NCI-H1930 (cell line): Measurements from ENCODE around the gene AGTRAP.

ENCODE experiments used
- DNase-seq, 2 experiments: peaks; one replicate each; lab custom pipeline; 2025; lab: John Stamatoyannopoulos, UW

AGTRAP gene

DNA sequence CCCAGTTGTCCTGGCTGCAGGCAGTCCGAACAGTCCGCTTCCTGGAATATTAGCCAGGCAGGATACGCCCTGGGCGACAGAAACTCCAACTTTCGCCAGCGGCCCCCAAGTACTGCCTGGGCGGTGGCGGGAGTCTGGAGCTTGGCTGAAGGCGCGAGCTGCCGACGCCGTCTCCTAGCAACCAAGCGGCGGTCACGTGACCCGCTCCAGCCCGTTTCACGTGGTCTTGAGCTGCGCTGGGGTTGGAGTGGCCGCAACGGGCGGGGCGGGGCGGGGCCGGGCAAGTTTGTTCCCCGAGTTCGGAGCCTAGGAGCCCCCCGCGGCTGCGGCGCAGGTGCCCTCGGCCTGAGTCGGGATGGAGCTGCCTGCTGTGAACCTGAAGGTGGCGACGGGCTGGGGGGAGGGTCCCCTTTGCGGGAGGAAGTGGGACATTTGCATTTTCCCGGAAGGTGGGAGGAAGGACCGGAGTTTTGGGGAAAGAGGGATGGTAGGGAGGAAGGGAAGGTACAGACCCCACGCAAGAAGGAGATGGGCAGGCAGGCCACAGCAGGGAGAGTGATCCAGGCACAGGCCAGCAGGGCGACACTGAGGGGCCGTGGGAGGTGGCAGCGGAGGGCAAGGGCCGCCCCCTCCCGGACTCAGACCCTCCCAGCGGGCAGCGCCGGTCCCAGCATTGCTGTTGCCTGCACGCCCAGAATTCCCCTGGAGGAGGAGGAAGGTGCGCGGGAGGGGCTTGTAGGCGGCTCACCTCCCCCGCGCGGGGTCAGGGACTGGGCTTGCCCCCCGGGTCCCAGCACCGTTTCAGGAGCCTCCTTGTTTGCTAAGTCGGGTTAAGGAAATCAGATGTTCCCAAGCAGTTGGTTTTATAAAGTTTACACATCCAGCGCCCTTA is at the start of gene AGTRAP:
TSS of gene AGTRAP (plus strand) at position 283 of the 892 bp plus-strand sequence. CDS start at position 356, 73 bp downstream.
- peak; percentile 76 to 89 for DNase-seq

DNA sequence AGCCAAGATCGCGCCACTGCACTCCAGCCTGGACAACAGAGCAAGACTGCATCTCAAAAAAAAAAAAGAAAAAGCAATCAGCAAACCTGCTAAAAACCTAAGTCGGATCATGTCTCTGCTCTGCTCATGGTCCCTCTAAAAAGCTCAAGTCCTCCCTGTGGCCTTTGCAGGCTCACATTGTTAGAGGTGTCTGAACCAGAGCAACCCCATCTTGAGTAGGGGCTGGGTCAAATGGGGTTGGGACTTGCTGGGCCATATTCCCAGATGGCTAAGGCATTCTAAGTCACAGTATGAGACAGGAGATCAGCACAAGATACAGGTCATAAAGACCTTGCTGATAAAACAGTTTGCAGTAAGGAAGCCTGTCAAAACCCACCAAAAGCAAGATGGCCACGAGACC is 47.4 kb upstream of the AGTRAP start:
- no peak for DNase-seq

DNA sequence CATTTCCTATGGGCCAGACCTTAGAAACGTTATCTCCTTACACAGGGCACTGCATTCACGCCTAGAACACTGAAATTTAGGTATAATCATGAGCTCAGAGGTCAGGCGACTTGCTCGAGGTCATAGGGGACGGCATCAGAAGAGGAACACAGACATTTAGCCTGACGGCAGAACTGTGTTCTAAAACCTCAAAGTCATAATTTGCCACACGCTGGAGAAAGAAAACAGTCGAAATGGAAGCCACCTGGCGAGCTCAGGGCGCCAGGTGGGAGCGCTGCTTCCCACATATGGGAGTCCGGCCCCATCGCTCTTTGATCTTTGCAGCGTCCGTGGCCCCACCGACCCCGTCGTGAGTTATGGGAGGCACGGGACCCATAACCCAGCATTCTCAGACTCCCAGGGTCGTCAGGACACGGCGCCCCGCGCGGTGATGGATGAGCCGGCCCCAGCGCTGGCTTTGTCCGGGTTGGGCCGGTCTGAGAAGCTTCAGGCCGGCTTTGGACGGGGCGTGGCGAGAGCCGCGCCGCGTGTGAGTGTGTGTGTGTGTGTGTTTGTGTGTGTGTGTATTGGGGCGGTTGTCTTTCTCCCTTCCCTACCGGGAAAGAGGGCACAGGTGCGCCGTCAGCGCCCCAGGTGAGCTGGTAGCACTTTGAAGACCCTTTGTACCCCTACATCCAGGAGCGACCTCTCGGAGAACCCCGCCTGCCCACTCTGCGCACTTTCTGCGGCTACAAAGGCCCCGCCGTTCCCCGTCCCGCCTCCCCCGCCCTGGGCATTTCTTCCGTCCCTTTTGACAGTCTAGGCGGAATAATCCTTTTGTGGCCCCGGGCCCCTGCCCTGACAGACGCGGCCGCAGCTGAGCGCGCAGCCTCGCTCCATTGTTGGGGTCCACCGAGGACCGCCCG is 45.3 kb upstream of the AGTRAP start:
- DNase-seq, result peak in 1 of 2 experiments; percentile 23

GRCh38 chr1:11691302-11691914 is 44.5 kb upstream of the AGTRAP start, which contains the start of gene DRAXIN:
DRAXIN (plus strand) TSS chr1:11691710; CDS start chr1:11706259, 14,549 bp downstream.
- DNase-seq, result peak; percentile 44 to 58

- no peak for DNase-seq
These were observed 43.8 kb upstream of the AGTRAP start for GRCh38 chr1:11691928-11692711.

- no peak for DNase-seq
These were observed 42.8 kb upstream of the AGTRAP start for GRCh38 chr1:11693024-11693590.

DNA sequence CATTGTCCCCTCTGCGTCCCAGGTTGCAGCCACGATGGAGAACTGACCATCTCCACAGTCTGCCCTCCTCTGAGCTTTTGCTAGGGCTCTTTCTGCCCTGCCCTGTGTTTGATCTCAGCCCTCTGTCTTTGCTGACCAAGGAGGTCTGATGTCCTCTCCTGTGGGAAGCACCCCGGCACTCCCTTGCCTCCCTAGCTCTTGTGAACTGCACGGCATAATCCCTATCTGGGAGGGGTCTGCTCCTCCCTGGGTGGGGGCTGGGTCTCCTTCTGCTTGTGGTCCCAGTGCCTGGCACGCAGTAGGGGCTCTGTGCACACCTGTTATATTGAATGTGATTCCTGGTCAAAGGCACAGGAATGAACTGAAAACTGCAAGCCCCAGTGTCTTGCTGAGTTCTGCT is 42.0 kb upstream of the AGTRAP start:
- no peak for DNase-seq

DNA sequence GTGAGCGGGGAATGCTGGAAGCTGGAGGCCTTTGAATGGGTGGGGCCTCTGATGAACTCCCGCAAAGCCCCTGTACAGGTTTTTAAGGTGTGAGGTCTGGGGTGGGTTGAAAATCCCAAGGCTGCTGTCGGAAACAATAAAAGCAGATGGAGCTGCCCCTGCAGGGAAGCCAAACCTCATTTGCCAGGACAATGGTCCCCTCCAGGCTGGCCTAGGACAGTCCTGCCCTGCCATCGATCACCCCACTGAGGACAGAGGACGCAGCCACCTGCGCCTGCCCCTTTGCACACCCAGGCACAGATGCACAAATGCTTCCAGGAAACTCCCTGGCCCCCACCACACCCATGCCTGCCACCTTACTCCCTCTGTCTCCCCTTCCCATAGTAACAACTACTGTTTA is 40.1 kb upstream of the AGTRAP start:
- DNase-seq, result no peak

DNA sequence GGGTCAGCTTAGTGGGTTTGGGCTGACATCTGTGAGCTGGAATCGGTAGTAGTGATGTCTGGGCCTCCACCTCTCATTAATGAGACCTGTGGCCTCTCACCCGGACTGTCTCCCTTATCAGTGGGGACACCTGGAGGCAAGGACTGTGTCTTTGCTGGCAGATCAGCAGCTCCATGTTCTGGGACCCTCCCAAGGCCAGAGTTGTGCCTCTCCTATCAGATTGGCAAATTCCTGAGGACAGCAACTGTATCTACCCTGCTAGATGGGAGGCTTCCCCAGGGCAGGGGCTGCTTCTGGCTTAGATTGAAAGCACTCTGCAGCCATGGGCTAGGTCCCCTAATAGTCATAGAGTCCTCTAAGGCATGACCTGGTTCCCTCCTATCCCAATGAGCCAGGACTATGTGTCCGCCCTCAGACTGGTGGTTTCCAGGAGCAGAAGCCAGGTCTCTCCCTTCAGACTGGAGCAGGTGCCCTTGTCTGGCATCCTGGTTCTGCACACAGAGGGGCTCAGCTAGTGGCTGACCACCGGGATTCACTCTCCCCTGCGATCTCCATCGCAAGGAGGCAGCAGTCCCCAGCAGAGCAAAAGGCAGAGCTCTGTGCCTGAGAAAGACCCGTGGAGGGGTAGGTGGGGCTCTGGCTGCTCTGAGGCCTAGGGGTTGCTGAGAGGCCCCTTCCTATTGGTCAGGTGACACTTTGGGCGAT is 38.6 kb upstream of the AGTRAP start:
- DNase-seq, result no peak

GRCh38 chr1:11697893-11698210 is 38.1 kb upstream of the AGTRAP start:
- no peak for DNase-seq

DNA sequence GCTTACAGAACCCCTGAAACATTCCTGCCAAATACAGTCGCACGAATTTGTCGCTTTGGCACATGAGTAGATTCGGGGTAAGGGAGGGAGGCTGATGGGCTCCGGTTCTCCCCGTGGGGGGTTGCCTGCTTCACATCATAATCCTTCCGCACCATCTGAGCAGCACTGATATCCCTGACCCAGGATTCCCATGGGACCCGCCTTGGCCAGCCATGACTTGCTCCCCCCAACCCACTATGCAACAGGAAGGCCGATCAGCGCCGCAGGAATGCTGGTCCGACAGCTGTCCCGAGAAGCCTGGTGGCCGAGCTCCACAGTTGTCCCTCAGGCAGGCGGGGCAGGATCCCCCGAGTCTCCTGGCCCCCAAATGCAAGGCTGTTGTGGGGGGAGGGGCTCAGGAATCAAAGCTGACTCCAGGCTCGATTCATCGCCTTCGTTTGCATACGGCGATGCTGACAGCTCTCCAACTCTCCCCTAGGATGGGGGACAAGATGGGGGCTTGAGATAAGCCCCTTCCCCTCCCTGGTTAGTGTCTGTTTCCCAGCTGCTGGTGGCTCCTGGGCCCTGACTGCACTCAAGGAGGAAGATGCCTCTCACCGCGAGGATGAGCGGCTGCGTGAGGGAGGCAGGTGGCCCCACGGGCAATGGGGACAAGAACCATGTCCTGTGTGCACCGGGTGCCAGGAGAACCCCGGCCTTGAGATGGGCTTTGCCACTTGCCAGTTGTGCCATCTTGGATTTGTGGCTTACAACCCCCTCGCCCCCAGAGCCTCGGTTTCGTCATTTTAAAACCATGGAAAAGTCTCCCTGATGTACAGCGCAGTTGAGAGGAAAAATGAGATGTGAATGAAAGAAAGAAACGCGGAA is 35.1 kb upstream of the AGTRAP start:
- DNase-seq, result no peak

DNA sequence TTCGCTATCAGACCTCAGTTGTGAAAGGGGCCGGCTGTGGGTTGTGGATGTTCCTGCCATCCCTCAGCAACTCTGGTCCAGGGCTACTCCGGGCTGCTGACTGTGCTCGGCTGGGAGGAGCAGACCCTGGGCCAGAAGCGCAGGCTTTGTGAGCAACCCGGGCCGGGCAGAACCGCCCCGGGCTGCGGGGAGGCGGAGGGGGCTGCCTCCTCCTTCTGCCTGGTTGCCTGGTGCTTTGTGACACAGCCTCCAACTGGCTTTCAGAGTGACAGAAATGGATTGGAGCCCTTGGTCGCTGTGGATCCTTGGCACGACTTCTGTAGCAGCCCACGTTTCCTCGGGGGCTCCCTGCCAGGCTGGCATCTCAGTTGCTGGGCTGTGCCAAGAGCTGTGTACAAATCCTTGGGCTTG is 34.4 kb upstream of the AGTRAP start:
- DNase-seq, result no peak

DNA sequence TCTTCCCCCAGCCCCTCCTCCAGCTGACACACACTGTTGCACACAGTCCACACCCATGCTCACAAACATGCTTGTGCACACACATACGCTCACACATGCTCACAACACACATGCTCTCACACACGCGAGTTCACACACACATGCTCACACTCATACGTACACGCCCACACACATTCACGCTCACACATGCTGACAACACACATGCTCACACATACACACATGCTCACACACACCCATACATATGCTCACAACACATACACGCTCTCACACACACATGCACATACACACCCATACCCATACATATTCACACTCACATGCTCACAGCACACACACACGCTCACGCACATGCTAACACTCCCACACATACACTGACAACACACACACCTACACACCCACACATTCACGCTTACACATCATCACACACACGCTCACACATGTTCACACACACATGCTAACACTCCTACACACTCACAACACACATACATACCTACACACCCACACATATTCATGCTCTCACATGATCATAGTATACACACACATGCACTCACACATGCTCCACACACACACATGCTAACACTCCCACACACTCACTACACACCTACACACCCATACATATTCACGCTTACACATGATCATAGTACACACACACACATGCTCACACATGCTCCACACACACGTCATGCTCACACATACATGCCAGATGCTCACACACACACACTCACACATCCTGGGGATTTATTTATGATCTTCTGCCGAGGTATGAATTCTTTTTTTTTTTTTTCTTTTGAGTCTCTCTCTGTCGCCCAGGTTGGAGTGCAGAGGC is 33.7 kb upstream of the AGTRAP start:
- DNase-seq, result no peak

DNA sequence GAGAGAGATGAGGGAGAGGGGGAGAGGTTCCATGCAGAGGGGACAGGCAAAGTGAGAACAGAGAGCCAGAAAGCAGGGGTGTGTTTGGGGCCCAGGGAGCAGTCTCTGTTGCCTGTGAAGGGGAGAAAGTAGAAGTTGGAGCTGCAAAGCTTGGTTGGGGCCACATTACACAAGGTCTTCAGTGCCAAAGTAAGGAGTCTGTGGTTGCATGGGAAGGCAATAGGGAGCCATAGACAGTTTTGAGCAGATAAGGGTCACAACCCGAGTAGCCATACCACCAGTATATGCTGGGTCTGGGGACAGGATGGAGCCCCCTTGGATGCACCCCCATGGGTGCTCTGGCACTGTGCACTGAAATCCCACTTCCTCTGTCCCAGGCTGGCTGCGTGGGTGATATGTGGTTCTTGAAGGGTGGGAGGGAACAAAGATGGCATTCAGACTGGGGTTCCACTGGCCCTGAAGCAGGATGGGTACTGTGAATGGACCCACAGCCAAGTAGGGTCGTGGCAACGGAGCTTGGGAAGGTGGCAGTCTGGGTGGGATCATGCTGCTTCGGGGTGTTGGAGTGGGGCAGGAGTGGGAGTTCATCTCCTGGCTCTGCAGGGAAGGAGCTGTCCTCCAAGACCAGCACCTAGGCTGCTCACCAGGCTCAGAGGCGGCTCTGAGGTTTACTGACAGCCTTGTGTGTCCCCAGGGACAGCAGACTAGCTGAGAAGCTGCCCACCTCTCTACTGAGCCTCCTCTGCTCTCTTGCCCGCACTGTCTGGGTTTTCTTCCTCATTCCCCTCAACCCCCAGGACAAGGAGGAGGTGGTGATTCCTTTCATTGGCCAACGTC is 32.4 kb upstream of the AGTRAP start:
- no peak for DNase-seq

GRCh38 chr1:11704194-11704529 is 31.8 kb upstream of the AGTRAP start:
- DNase-seq, result no peak

GRCh38 chr1:11704691-11705475 is 31.1 kb upstream of the AGTRAP start:
- DNase-seq, result no peak

- no peak for DNase-seq
These were observed 30.3 kb upstream of the AGTRAP start for GRCh38 chr1:11705596-11705995.
